Loucy (cell line): ENCODE measurements around the gene MEOX1.

Experiments
- H2AFZ ChIP-seq: fragments of 200-600 bp; sonication (generic); 2 replicates; pipeline ENCODE4 v1.6.0; 2016; ENCODE audit warnings: antibody characterized with exemption, mild to moderate bottlenecking, low read length, moderate library complexity
- H3F3A ChIP-seq: fragments of 200-600 bp; 2 replicates; pipeline ENCODE4 v1.6.0; 2016; ENCODE audit warnings: antibody characterized with exemption, low read depth, mild to moderate bottlenecking
- H3K27me3 ChIP-seq: fragments of 200-600 bp; sonication (generic); 2 replicates; pipeline ENCODE4 v1.6.1; 2014; ENCODE audit warnings: low read length, mild to moderate bottlenecking; ENCODE audit not compliant: insufficient read depth, poor library complexity, severe bottlenecking
- H3K36me3 ChIP-seq: fragments of 200-600 bp; sonication (generic); 2 replicates; pipeline ENCODE4 v1.6.1; 2016; ENCODE audit warnings: low read length; ENCODE audit not compliant: insufficient read depth
- H3K4me1 ChIP-seq: fragments of 200-600 bp; sonication (generic); 2 replicates; pipeline ENCODE4 v1.5.1; 2014; ENCODE audit warnings: low read length, mild to moderate bottlenecking; ENCODE audit not compliant: insufficient read depth, poor library complexity, severe bottlenecking
- H3K4me2 ChIP-seq: fragments of 200-600 bp; sonication (generic); 2 replicates; pipeline ENCODE4 v1.6.0; 2014; ENCODE audit warnings: antibody characterized with exemption, low read length, low read depth, mild to moderate bottlenecking; ENCODE audit not compliant: poor library complexity, severe bottlenecking
- H3K4me3 ChIP-seq: fragments of 200-600 bp; sonication (generic); 2 replicates; pipeline ENCODE4 v1.5.1; 2014; ENCODE audit warnings: low read length, mild to moderate bottlenecking, mixed read lengths; ENCODE audit not compliant: poor library complexity, severe bottlenecking
- H3K79me2 ChIP-seq: fragments of 200-600 bp; sonication (generic); 2 replicates; pipeline ENCODE4 v1.6.1; 2014; ENCODE audit warnings: low read length; ENCODE audit not compliant: insufficient read depth
- H3K9ac ChIP-seq: fragments of 200-600 bp; sonication (generic); 2 replicates; pipeline ENCODE4 v1.6.0; 2014; ENCODE audit warnings: mild to moderate bottlenecking, low read depth, low read length, moderate library complexity; ENCODE audit not compliant: poor library complexity, severe bottlenecking
- H3K9me2 ChIP-seq: fragments of 200-600 bp; sonication (generic); replicated peaks from 2 replicates; pipeline ENCODE4 v1.6.1; 2016; ENCODE audit warnings: low read depth, low read length, mixed read lengths
- H3K9me3 ChIP-seq: fragments of 200-600 bp; sonication (generic); 2 replicates; pipeline ENCODE4 v1.6.1; 2014; ENCODE audit warnings: mild to moderate bottlenecking, antibody characterized with exemption, low read length, low read depth; ENCODE audit not compliant: insufficient read depth
- H4K20me1 ChIP-seq: fragments of 200-600 bp; sonication (generic); 2 replicates; pipeline ENCODE4 v1.6.0; 2014; ENCODE audit warnings: antibody characterized with exemption, low read length, mild to moderate bottlenecking; ENCODE audit not compliant: insufficient read depth, poor library complexity, severe bottlenecking
- EZH2phosphoT487 ChIP-seq: fragments of 200-600 bp; IDR thresholded peaks from 2 replicates; pipeline ENCODE4 v1.6.1; 2018; ENCODE audit warnings: antibody characterized with exemption, mild to moderate bottlenecking, moderate library complexity, borderline replicate concordance
- TF ChIP-seq, protein P1 (sequence below): fragments of 200-600 bp; sonication (generic); conservative IDR thresholded peaks from 2 replicates; pipeline ENCODE4 v1.5.1; 2014; ENCODE audit warnings: mild to moderate bottlenecking, antibody characterized with exemption, low read length

Gene MEOX1

DNA sequence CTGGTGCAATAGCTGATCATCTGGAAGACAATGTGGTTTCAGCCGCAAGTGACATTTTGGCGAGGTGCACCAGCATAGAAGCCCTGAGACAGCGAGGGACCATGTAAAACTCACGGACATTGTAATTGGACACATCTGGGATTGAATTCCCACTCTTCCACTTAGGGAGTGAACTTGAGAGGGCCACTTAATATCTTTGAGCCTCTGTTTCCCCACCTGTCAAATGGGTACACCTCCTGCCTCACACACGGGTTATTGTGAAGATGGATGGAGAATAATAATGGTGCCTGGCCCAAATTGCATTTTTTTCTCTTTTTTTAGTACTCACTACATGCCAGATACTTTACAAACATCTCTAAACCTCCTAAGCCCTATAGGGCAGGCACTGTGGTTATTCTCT is 45.5 kb upstream of the MEOX1 start:
- no peaks in the 10 kb centered on the region for H3K4me1 ChIP-seq
- H3K27me3 ChIP-seq = peaks cover 12% of the 10 kb centered on the region
- no peak overlapping the region for H3K9ac ChIP-seq

DNA sequence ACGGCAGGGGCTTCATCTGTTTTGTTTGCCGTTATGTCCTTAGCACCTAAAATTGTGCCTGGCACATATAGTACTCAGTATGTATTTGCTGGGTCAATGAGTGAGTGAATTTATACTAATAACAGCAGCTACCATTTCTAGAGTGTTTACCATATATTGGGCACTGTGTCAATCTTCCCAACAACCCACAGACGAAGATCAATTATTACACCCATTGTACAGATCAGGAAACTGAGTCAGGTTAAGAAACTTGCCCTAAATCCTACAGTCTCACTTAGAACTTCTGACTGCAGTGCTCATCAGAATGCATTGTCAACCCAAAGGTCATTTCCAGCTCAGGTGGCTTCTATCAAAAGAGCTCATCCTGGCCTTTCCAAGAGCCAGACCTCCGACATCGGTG is 44.5 kb upstream of the MEOX1 start:
- Histone ChIP-seq H3K9me2 (no peaks in the 10 kb centered on the region), H3F3A (no peaks in the 10 kb centered on the region), H4K20me1 (no peaks in the 10 kb centered on the region), H3K4me1 (peaks cover 4% of the 10 kb centered on the region), H3K4me3 (no peak overlapping the region), H3K4me2 (no peak overlapping the region), H3K9me3 (no peaks in the 10 kb centered on the region), H3K9ac (no peak overlapping the region), H3K36me3 (no peaks in the 10 kb centered on the region), H3K79me2 (no peaks in the 10 kb centered on the region), H3K27me3 (peaks cover 11% of the 10 kb centered on the region), H2AFZ (no peak overlapping the region)
- TF ChIP-seq, protein P1, sequence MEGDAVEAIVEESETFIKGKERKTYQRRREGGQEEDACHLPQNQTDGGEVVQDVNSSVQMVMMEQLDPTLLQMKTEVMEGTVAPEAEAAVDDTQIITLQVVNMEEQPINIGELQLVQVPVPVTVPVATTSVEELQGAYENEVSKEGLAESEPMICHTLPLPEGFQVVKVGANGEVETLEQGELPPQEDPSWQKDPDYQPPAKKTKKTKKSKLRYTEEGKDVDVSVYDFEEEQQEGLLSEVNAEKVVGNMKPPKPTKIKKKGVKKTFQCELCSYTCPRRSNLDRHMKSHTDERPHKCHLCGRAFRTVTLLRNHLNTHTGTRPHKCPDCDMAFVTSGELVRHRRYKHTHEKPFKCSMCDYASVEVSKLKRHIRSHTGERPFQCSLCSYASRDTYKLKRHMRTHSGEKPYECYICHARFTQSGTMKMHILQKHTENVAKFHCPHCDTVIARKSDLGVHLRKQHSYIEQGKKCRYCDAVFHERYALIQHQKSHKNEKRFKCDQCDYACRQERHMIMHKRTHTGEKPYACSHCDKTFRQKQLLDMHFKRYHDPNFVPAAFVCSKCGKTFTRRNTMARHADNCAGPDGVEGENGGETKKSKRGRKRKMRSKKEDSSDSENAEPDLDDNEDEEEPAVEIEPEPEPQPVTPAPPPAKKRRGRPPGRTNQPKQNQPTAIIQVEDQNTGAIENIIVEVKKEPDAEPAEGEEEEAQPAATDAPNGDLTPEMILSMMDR = no peak
- TF ChIP-seq EZH2phosphoT487 = no peak

More for the DNA sequence above, 45.5 kb upstream of the MEOX1 start:
- Histone ChIP-seq H2AFZ (no peak overlapping the region), H3K9me2 (no peaks in the 10 kb centered on the region), H3K79me2 (no peaks in the 10 kb centered on the region), H3K4me2 (no peak overlapping the region), H3K4me3 (no peak overlapping the region), H3F3A (no peaks in the 10 kb centered on the region), H3K36me3 (no peaks in the 10 kb centered on the region), H3K9me3 (no peaks in the 10 kb centered on the region), H4K20me1 (no peaks in the 10 kb centered on the region)
- TF ChIP-seq, protein P1 = no peak
- TF ChIP-seq EZH2phosphoT487 = no peak

DNA sequence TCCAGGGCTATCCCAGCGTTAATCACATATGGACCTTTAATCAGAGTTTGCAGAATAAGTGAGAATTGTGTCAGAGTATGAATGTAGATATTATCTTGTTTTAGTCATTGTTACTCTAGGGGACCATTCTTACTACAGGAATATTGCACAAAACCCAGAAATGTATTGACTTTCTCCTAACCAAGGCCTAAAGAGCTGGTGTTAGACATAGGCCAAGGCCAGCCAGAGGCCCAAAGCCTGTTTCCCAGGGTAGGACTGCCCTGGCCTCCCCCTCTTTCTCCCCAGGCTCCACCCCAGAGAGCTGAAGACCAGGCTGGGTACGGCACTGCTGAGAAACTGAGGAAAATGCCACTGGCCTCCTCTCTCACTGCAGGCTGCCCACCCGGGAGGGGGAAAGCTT is 41.9 kb upstream of the MEOX1 start:
- H3K9me2 ChIP-seq = no peaks in the 10 kb centered on the region
- H3K9me3 ChIP-seq = no peaks in the 10 kb centered on the region
- no peak overlapping the region for H3K4me3 ChIP-seq
- H4K20me1 ChIP-seq = no peaks in the 10 kb centered on the region
- H2AFZ ChIP-seq = no peak overlapping the region
- no peak overlapping the region for H3K9ac ChIP-seq
- H3K4me1 ChIP-seq = peaks cover 10% of the 10 kb centered on the region
- H3K79me2 ChIP-seq = no peaks in the 10 kb centered on the region
- TF ChIP-seq, protein P1 = no peak
- TF ChIP-seq EZH2phosphoT487 = no peak
- H3F3A ChIP-seq = no peaks in the 10 kb centered on the region
- peaks cover 33% of the 10 kb centered on the region for H3K27me3 ChIP-seq
- no peaks in the 10 kb centered on the region for H3K36me3 ChIP-seq
- no peak overlapping the region for H3K4me2 ChIP-seq
